HG02571 (cell line): Measurements from ENCODE around the gene FOSB.

Experiments used
- ATAC-seq: cut with Tn5 transposase; IDR thresholded peaks from one replicate; pipeline ENCODE4 v1.9.1; 2021; ENCODE audit warnings: mild to moderate bottlenecking, moderate library complexity; ENCODE audit not compliant: unreplicated experiment

Gene FOSB

GRCh38 chr19:45478454-45479238, 10.8 kb downstream of the FOSB start:
- ATAC-seq: peak; percentile 71

DNA sequence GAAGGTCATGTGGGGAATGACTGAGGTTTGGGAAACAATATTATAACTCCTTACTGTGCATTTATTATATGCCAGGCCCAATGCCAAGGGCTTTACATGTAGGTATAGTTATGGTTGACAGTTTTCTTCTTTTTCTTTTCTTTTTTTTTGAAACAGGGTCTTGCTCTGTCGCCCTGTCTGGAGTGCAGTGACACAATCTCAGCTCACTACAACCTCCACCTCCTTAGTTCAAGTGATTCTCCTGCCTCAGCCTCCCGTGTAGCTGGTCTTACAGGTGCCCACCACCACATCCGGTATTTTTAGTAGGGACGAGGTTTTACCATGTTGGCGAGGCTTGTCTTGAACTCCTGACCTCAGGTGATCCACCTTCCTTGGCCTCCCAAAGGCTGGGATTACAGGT, 15.2 kb downstream of the FOSB start:
- ATAC-seq: no peak

- no peak for ATAC-seq
These were observed 16.6 kb downstream of the FOSB start for GRCh38 chr19:45484273-45484945.

DNA sequence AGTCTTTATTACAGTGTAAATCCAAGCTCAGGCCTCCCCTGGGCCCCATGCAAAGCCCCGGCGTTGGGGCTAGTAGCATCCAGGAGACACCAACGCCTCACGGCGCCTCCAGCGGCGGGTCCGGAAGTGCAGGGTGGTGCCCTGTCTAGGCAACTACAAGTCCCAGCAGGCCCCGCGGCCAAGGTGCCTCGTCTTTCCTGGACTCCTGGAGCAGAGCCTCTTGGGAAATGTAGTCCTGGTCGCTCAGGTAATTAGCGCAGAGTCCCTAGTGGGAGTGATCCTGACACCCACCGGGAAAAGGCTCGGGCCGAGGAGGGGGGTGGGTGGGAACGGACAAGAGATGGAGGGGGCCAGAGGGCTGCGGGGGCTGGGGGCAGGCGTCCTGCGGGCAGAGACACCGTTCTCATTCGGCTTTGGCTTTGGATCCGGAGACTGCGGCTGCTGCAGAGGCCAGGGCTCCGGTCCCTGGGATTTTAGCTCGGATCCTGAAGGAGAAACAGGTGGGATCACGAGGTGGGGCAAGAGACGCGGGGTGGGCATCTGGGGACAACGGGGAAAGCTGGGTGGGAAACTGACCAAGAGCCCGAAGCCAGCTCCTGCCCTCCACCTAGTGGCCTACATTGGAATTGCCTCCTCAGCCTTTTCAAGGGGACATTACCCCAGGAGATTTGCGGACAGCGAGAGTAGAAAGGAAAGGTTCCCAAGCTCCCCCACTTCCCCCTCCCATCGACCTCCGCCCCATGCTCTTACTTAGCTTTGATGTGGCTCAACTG, 17.7 kb downstream of the FOSB start:
- ATAC-seq: peak; percentile 90

GRCh38 chr19:45488708-45489107, 20.9 kb downstream of the FOSB start:
- ATAC-seq: no peak

- ATAC-seq: no peak
These were observed 21.5 kb downstream of the FOSB start for GRCh38 chr19:45489216-45489855.

DNA sequence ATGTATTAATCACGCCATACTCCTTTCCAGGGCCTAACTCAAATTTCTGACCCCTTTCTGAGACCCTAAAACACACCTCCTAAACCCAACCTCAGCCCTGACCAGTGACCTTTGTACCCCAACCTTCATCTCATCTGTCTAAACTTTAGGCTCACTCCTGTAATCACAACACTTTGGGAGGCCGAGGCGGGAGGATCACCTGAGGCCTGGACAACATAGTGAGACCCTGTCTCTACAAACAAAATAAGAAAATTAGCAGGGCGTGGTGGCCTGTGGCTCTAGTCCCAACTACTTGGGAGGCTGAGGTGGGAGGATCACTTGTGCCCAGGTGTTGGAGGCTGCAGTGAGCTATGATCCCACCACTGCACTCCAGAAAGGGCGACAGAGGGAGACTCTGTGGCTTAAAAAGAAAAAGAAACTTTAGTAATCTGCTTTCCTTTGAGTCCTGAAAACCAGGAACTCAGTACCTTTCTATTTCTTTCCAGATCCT, 24.4 kb downstream of the FOSB start:
- ATAC-seq: no peak

- no peak for ATAC-seq
These were observed 25.1 kb downstream of the FOSB start for GRCh38 chr19:45492627-45493470.

- ATAC-seq: no peak
These were observed 26.6 kb downstream of the FOSB start for GRCh38 chr19:45494261-45494916.

GRCh38 chr19:45495178-45495577, 27.4 kb downstream of the FOSB start:
- ATAC-seq: no peak

GRCh38 chr19:45496349-45496953, 28.7 kb downstream of the FOSB start:
- peak; percentile 11 for ATAC-seq

- ATAC-seq: no peak
These were observed 30.0 kb downstream of the FOSB start for GRCh38 chr19:45497791-45498190.

DNA sequence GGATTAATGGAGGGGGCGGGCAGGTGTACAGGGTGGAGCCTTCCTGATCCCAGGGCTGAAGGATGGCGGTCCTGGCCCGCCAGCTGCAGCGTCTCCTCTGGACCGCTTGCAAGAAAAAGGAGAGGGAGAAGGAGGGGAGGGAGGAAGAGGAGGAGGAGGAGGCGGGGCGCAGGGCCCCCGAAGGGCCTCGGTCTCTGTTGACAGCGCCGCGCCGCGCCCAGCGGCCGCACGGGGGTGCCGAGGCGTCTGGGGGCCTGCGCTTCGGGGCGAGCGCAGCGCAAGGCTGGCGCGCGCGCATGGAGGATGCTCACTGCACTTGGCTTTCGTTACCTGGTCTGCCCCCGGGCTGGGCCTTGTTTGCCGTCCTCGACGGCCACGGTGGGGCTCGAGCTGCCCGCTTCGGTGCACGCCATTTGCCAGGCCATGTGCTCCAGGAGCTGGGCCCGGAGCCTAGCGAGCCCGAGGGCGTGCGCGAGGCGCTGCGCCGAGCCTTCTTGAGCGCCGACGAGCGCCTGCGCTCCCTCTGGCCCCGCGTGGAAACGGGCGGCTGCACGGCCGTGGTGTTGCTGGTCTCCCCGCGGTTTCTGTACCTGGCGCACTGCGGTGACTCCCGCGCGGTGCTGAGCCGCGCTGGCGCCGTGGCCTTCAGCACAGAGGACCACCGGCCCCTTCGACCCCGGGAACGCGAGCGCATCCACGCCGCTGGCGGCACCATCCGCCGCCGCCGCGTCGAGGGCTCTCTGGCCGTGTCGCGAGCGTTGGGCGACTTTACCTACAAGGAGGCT, 30.8 kb downstream of the FOSB start, which contains the start of gene PPM1N:
TSS of gene PPM1N (plus strand) at position 33 of the 785 bp plus-strand sequence. CDS start at position 63, 30 bp downstream.
- no peak for ATAC-seq

GRCh38 chr19:45499196-45500180, 31.7 kb downstream of the FOSB start:
- no peak for ATAC-seq

DNA sequence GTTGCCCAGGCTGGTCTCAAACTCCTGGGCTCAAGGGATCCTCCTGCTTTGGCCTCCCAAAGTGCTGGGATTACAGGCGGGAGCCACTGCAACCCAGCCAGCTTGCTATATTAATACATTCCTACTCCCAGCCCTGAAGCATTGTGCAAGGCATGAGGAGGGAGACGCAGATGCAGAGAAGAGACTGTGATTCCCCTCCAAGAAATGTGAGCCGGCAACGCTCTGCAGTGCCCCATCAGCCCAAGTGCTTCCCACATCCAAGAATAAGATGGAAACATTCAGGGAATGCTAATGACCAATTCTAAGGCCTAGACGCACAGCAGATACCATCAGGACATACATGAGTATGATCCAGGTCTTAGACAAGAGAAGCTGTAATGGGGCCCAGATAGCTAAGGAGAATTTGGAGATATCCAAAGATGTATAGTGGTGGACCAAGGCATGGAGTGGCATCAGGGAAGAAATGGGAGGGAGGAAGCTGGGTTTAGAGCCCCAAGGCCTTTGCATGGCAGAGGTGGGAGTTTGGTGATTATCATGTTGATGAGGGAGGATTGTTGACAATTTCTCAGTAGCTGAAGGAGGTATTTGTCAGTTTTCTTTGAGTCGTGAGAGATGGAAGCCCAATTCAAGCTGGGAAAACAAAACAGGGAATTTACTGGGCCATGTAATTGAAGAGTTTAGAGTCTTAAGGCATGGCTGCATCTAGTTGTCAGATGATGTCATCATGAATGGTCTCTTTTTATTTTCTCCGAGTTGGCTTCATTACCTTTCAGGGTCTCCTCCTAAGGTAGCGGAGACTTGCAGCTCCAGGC, 33.3 kb downstream of the FOSB start:
- no peak for ATAC-seq

DNA sequence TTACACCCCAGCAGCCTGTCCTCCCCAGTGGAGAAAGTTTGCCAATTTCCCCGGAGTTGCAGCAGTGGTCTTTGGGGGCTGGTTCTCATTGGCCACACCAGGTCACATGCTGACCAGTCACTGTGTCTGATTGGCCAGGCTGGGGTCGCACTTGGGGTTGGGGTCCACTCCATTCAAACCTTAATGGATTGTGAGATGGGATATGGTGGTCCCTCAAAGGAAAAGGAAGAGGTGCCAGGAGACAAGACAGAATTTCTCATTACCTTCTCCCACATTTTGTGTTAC, 33.9 kb downstream of the FOSB start:
- ATAC-seq: no peak
